ENCODE results near the gene CORO2B.

Gene CORO2B

DNA sequence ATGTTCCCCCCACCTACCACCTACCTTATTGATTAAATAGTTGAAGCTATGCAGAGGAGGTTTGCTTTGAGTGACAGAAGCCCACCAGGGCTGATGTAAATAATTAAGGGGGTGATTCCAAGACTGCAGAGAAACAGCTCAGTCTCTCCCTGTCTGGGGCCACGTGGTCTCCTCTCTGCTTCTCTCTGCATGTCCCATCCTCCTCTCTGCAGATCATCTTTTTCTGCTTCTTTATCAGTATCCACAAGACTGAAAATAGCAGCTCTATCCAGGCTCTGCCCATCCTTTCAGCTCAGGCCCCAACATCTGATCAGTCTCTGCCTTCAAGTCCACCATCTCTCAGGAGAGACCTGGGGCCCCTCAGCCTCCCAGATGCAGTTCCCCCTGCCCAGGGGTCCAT is 131.1 kb downstream of the CORO2B start:
- peaks cover 13% of the 10 kb centered on the region for H3K27me3 Mint-ChIP-seq (ENCODE audit: low read depth, poor library complexity)
- H3K27ac Mint-ChIP-seq = no peak overlapping the region
- peaks cover 20% of the 10 kb centered on the region for H3K4me1 Mint-ChIP-seq
- H3K36me3 Mint-ChIP-seq (ENCODE audit: low read depth) = no peaks in the 10 kb centered on the region
- H3K9me3 Mint-ChIP-seq = no peaks in the 10 kb centered on the region
- H3K4me3 Mint-ChIP-seq = no peak overlapping the region
- TF ChIP-seq, protein P1, sequence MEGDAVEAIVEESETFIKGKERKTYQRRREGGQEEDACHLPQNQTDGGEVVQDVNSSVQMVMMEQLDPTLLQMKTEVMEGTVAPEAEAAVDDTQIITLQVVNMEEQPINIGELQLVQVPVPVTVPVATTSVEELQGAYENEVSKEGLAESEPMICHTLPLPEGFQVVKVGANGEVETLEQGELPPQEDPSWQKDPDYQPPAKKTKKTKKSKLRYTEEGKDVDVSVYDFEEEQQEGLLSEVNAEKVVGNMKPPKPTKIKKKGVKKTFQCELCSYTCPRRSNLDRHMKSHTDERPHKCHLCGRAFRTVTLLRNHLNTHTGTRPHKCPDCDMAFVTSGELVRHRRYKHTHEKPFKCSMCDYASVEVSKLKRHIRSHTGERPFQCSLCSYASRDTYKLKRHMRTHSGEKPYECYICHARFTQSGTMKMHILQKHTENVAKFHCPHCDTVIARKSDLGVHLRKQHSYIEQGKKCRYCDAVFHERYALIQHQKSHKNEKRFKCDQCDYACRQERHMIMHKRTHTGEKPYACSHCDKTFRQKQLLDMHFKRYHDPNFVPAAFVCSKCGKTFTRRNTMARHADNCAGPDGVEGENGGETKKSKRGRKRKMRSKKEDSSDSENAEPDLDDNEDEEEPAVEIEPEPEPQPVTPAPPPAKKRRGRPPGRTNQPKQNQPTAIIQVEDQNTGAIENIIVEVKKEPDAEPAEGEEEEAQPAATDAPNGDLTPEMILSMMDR (IDR thresholded peaks at IDR 0.05) = no peak
- no peak for DNase-seq

DNA sequence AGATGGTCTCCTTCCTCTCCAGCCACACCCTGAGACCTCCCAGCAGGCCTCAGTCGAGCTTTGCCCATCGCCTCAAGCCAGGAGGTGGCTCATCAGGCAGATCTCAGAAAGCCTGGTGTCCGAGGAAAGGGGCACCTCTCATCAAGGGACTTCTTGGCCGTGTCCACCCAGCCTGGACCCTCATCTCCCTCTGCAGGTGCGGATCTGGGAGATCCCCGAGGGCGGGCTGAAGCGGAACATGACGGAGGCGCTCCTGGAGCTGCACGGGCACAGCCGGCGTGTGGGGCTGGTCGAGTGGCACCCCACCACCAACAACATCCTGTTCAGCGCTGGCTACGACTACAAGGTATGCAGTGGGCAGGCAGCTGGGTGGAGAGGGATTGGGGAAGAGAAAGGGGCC is 131.7 kb downstream of the CORO2B start:
- DNase-seq = no peak
- TF ChIP-seq, protein P1 (IDR thresholded peaks at IDR 0.05) = no peak
- H3K4me3 Mint-ChIP-seq = no peak overlapping the region
- no peaks in the 10 kb centered on the region for H3K36me3 Mint-ChIP-seq (ENCODE audit: low read depth)
- peaks cover 13% of the 10 kb centered on the region for H3K27me3 Mint-ChIP-seq (ENCODE audit: low read depth, poor library complexity)
- H3K9me3 Mint-ChIP-seq = no peaks in the 10 kb centered on the region
- H3K4me1 Mint-ChIP-seq = peaks cover 18% of the 10 kb centered on the region
- H3K27ac Mint-ChIP-seq = no peak overlapping the region

DNA sequence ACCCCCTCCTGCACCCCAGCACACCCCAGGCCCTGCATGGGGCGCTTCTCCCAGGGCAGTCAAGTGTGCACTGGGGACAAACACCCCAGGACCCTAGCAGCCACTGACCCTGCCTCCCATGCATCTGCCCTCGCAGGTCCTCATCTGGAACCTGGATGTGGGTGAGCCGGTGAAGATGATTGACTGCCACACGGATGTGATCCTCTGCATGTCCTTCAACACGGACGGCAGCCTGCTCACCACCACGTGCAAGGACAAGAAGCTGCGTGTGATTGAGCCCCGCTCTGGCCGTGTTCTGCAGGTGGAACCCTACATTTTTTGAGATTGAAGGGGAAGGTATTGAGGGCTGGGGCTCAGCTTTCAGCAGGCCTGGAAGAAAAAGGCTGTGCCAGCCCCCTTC is 132.6 kb downstream of the CORO2B start:
- no peak for DNase-seq
- TF ChIP-seq, protein P1 (IDR thresholded peaks at IDR 0.05) = no peak
- Mint-ChIP-seq H3K36me3 (ENCODE audit: low read depth) (no peaks in the 10 kb centered on the region), H3K27me3 (ENCODE audit: low read depth, poor library complexity) (peaks cover 13% of the 10 kb centered on the region), H3K4me3 (no peak overlapping the region), H3K4me1 (peaks cover 11% of the 10 kb centered on the region), H3K9me3 (no peaks in the 10 kb centered on the region), H3K27ac (no peak overlapping the region)

GRCh38 chr15:68712886-68713285 is 134.1 kb downstream of the CORO2B start:
- Mint-ChIP-seq H3K27me3 (ENCODE audit: low read depth, poor library complexity) (peaks cover 8% of the 10 kb centered on the region), H3K27ac (no peak overlapping the region), H3K9me3 (no peaks in the 10 kb centered on the region), H3K36me3 (ENCODE audit: low read depth) (no peaks in the 10 kb centered on the region), H3K4me3 (no peak overlapping the region), H3K4me1 (no peaks in the 10 kb centered on the region)
- TF ChIP-seq, protein P1 (IDR thresholded peaks at IDR 0.05) = no peak
- no peak for DNase-seq

- no peaks in the 10 kb centered on the region for H3K36me3 Mint-ChIP-seq (ENCODE audit: low read depth)
- no peaks in the 10 kb centered on the region for H3K9me3 Mint-ChIP-seq
- H3K27ac Mint-ChIP-seq = no peak overlapping the region
- no peak overlapping the region for H3K4me3 Mint-ChIP-seq
- H3K27me3 Mint-ChIP-seq (ENCODE audit: low read depth, poor library complexity) = peaks cover 4% of the 10 kb centered on the region
- TF ChIP-seq, protein P1 (IDR thresholded peaks at IDR 0.05) = no peak
- no peak for DNase-seq
- H3K4me1 Mint-ChIP-seq = no peaks in the 10 kb centered on the region
Measured at GRCh38 chr15:68713874-68714273, 135.1 kb downstream of the CORO2B start.

DNA sequence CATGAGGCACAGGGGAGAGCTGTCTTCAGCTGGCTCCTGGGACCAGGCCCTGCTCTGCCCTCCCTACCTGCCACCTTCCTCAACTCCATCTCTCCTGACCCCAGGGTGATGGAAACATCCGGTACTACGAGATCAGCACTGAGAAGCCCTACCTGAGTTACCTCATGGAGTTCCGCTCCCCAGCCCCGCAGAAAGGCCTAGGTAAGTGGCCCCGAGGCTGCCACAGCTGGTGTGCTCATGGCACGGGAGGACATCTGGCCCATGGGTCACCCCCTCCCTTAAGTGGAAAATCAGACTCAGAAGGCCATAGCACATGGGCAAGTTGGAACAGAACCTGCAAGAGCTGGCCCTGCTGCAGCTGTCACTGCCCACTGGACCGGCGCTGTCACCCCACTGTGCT is 136.3 kb downstream of the CORO2B start:
- Mint-ChIP-seq H3K9me3 (no peaks in the 10 kb centered on the region), H3K4me1 (no peaks in the 10 kb centered on the region), H3K4me3 (no peak overlapping the region), H3K36me3 (ENCODE audit: low read depth) (no peaks in the 10 kb centered on the region), H3K27me3 (ENCODE audit: low read depth, poor library complexity) (peaks cover 4% of the 10 kb centered on the region), H3K27ac (no peak overlapping the region)
- TF ChIP-seq, protein P1 (IDR thresholded peaks at IDR 0.05) = no peak
- no peak for DNase-seq
